Naive thymus-derived CD8-positive, alpha-beta T cell (primary cell): ENCODE measurements around the gene SRRM3. TPM values are rescaled to one million over a fixed set of nuclear protein-coding genes. Genes with fewer than 3 reads are reported as not detected.
"Not testable (repeated sequence)": the region's sequence is repeated elsewhere in the genome, so short reads cannot be mapped to it uniquely, and the experiment has no call there.

Experiments used
- ATAC-seq, 2 donors: fragments of 150-1000 bp; cut with Tn5 transposase in 1 of 2; sonication (Bioruptor Pico), chemical (Tn5 transposase) in 1 of 2; 1 replicate in 1 of 2; 2 replicates in 1 of 2; pipeline ENCODE4 v1.10.0; 2021; ENCODE audit warnings: mild to moderate bottlenecking in 2 of 2, moderate library complexity in 2 of 2
- POLR2A ChIA-PET: fragments of 350-600 bp; sonication (Branson Sonifier 250); formaldehyde crosslinking; loops from one replicate; lab custom pipeline; 2021; ENCODE audit warnings: antibody characterized with exemption; lab: Charles Lee
- DNase-seq, 10 donors: peaks; one replicate each; pipeline versions ENCODE4 v3.0.0 to v3.0.0-alpha.2; 2020 to 2022
- H3K27ac Mint-ChIP-seq, 10 donors: one replicate each; pipeline ENCODE4 v1.8.0; 2020 to 2022; ENCODE audit warnings: mild to moderate bottlenecking in 10 of 10, mixed read lengths in 10 of 10, moderate library complexity in 4 of 10, inconsistent platforms in 1 of 10
- H3K27me3 Mint-ChIP-seq, 5 donors: one replicate each; pipeline ENCODE4 v1.8.0; 2021 to 2022; ENCODE audit warnings: mixed read lengths in 5 of 5
- H3K36me3 Mint-ChIP-seq, 3 donors: one replicate each; pipeline ENCODE4 v1.8.0; 2020 to 2022; ENCODE audit warnings: mixed read lengths in 3 of 3, mild to moderate bottlenecking in 2 of 3, inconsistent platforms in 1 of 3
- H3K4me1 Mint-ChIP-seq, 4 donors: one replicate each; pipeline ENCODE4 v1.8.0; 2021 to 2022; ENCODE audit warnings: mixed read lengths in 4 of 4
- H3K4me3 Mint-ChIP-seq, 10 donors: one replicate each; pipeline ENCODE4 v1.8.0; 2020 to 2022; ENCODE audit warnings: mild to moderate bottlenecking in 10 of 10, mixed read lengths in 10 of 10, moderate library complexity in 6 of 10, inconsistent platforms in 1 of 10
- H3K9me3 Mint-ChIP-seq, 9 donors: one replicate each; pipeline ENCODE4 v1.8.0; 2020 to 2022; ENCODE audit warnings: mixed read lengths in 9 of 9, mild to moderate bottlenecking in 3 of 9, inconsistent platforms in 1 of 9, moderate library complexity in 1 of 9
- polyA plus RNA-seq, 3 donors: library from polyadenylated mRNA; unstranded; fragments of 300-500 nt; fragmentation: Illumina TruSeq; gene quantifications; one replicate each; pipeline ENCODE4 v1.2.3, GENCODE V29; 2021
- total RNA-seq, 8 experiments: library from RNA in 2 of 8; stranded (reverse) in 2 of 8; gene quantifications; one replicate each; pipeline ENCODE4 v1.2.3 and lab custom pipeline; 2021 to 2026

SRRM3 gene
- total and polyA plus RNA-seq, 5 experiments from 2014 or later = not detected

- POLR2A ChIA-PET = interaction anchor here (2.5 to 2.8 kb wide), 2 partner anchors 23 to 26 kb away, joined by 14 to 17 read pairs; no protein-coding TSS in a partner anchor
- DNase-seq = peak; percentile 69 to 89 (median 80)
- peak overlapping the region in 5 of 10 donors; percentile 6 to 62 (median 34) for H3K27ac Mint-ChIP-seq
- H3K36me3 Mint-ChIP-seq = no peaks in the 10 kb centered on the region
- H3K4me3 Mint-ChIP-seq = no peak overlapping the region
- H3K9me3 Mint-ChIP-seq = no peaks in the 10 kb centered on the region
- H3K4me1 Mint-ChIP-seq = peaks cover 4 to 10% (median 8%) of the 10 kb centered on the region in 4 donors
- ATAC-seq = peak; percentile 92 to 94
- H3K27me3 Mint-ChIP-seq = no peaks in the 10 kb centered on the region
Observed at GRCh38 chr7:76291351-76292212, 89.9 kb downstream of the SRRM3 start.

GRCh38 chr7:76292213-76292573 is 90.5 kb downstream of the SRRM3 start:
- H3K4me3 Mint-ChIP-seq = no peak overlapping the region
- H3K36me3 Mint-ChIP-seq = no peaks in the 10 kb centered on the region
- POLR2A ChIA-PET = interaction anchor here (2.5 to 2.8 kb wide), 2 partner anchors 22 to 26 kb away, joined by 14 to 17 read pairs; no protein-coding TSS in a partner anchor
- no peaks in the 10 kb centered on the region for H3K27me3 Mint-ChIP-seq
- H3K9me3 Mint-ChIP-seq = no peaks in the 10 kb centered on the region
- ATAC-seq (peak in 1 of 2 donors; percentile 9), DNase-seq (no peak)
- peaks cover 4 to 10% (median 8%) of the 10 kb centered on the region in 4 donors for H3K4me1 Mint-ChIP-seq
- no peak overlapping the region for H3K27ac Mint-ChIP-seq

- H3K4me1 Mint-ChIP-seq = peaks cover 4 to 10% (median 8%) of the 10 kb centered on the region in 4 donors
- POLR2A ChIA-PET = interaction anchor here (2.5 to 2.8 kb wide), 2 partner anchors 21 to 25 kb away, joined by 14 to 17 read pairs; no protein-coding TSS in a partner anchor
- ATAC-seq, H3K36me3 Mint-ChIP-seq, H3K27ac Mint-ChIP-seq, DNase-seq, H3K4me3 Mint-ChIP-seq, H3K9me3 Mint-ChIP-seq, H3K27me3 Mint-ChIP-seq: not testable (repeated sequence)
Observed at GRCh38 chr7:76292911-76293310, 91.2 kb downstream of the SRRM3 start.

GRCh38 chr7:76293407-76293901 is 91.8 kb downstream of the SRRM3 start:
- H3K36me3 Mint-ChIP-seq = no peaks in the 10 kb centered on the region
- H3K4me3 Mint-ChIP-seq = no peak overlapping the region
- DNase-seq (no peak), ATAC-seq (no peak)
- peaks cover 4 to 10% (median 8%) of the 10 kb centered on the region in 4 donors for H3K4me1 Mint-ChIP-seq
- POLR2A ChIA-PET = no interaction called here
- H3K27ac Mint-ChIP-seq = peak overlapping the region in 3 of 10 donors; percentile 9 to 49 (median 13)
- no peaks in the 10 kb centered on the region for H3K9me3 Mint-ChIP-seq
- no peaks in the 10 kb centered on the region for H3K27me3 Mint-ChIP-seq

GRCh38 chr7:76294344-76295024 is 92.8 kb downstream of the SRRM3 start:
- peak overlapping the region in 1 of 10 donors; percentile 71 for H3K27ac Mint-ChIP-seq
- ATAC-seq (no peak), DNase-seq (no peak)
- POLR2A ChIA-PET = interaction anchor here (0.6 kb wide), 1 partner anchor 12 kb away, joined by 3 read pairs; no protein-coding TSS in a partner anchor
- no peak overlapping the region for H3K4me3 Mint-ChIP-seq
- H3K4me1 Mint-ChIP-seq = peaks cover 4 to 10% (median 8%) of the 10 kb centered on the region in 4 donors
- H3K36me3 Mint-ChIP-seq = no peaks in the 10 kb centered on the region
- no peaks in the 10 kb centered on the region for H3K27me3 Mint-ChIP-seq
- H3K9me3 Mint-ChIP-seq = no peaks in the 10 kb centered on the region

GRCh38 chr7:76296743-76297740 is 95.3 kb downstream of the SRRM3 start:
- POLR2A ChIA-PET = interaction anchor here (0.9 kb wide), 1 partner anchor 16 kb away, joined by 3 read pairs; no protein-coding TSS in a partner anchor
- Mint-ChIP-seq H3K27ac (no peak overlapping the region), H3K36me3 (no peaks in the 10 kb centered on the region), H3K4me3 (no peak overlapping the region), H3K27me3 (no peaks in the 10 kb centered on the region), H3K4me1 (peaks cover 0 to 3% (median 1%) of the 10 kb centered on the region in 4 donors), H3K9me3 (no peaks in the 10 kb centered on the region)
- ATAC-seq = no peak
- no peak for DNase-seq

DNA sequence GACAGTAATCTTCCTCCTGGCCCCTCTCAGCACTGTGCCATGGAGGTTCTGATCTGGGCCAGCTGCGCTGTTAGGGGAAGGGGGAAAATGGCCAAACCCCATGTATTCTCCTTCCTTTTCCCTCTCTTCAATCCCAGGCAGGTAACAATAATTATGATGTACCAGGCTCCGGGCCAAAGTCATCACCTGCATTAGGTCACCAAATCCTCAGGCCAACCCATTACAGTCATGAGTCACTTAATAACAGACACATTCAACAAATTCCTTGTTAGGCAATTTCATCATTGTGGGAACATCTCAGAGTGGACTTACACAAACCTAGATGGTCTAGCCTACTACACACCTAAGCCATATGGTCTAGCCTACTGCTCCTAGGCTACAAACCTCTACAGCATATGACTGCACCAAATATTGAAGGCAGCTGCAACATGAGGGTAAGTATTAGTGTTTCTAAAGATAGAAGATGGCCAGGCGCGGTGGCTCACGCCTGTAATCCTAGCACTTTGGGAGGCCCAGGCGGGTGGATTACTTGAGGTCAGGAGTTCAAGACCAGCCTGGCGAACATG is 98.6 kb downstream of the SRRM3 start:
- no peak for ATAC-seq
- H3K36me3 Mint-ChIP-seq = no peaks in the 10 kb centered on the region
- H3K27me3 Mint-ChIP-seq = no peaks in the 10 kb centered on the region
- no peak for DNase-seq
- H3K4me1 Mint-ChIP-seq = peaks cover 11 to 23% (median 19%) of the 10 kb centered on the region in 4 donors
- POLR2A ChIA-PET = no interaction called here
- no peaks in the 10 kb centered on the region for H3K9me3 Mint-ChIP-seq
- peak overlapping the region in 1 of 10 donors; percentile 1 for H3K4me3 Mint-ChIP-seq
- peak overlapping the region in 3 of 10 donors; percentile 2 to 21 (median 11) for H3K27ac Mint-ChIP-seq

GRCh38 chr7:76301000-76301399 is 99.3 kb downstream of the SRRM3 start:
- Mint-ChIP-seq H3K4me1 (peaks cover 11 to 23% (median 19%) of the 10 kb centered on the region in 4 donors), H3K27me3 (no peaks in the 10 kb centered on the region), H3K27ac (peak overlapping the region in 1 of 10 donors; percentile 51), H3K9me3 (no peaks in the 10 kb centered on the region), H3K36me3 (no peaks in the 10 kb centered on the region), H3K4me3 (peak overlapping the region in 4 of 10 donors; percentile 2 to 15 (median 12))
- ATAC-seq = no peak
- no peak for DNase-seq
- POLR2A ChIA-PET = no interaction called here

DNA sequence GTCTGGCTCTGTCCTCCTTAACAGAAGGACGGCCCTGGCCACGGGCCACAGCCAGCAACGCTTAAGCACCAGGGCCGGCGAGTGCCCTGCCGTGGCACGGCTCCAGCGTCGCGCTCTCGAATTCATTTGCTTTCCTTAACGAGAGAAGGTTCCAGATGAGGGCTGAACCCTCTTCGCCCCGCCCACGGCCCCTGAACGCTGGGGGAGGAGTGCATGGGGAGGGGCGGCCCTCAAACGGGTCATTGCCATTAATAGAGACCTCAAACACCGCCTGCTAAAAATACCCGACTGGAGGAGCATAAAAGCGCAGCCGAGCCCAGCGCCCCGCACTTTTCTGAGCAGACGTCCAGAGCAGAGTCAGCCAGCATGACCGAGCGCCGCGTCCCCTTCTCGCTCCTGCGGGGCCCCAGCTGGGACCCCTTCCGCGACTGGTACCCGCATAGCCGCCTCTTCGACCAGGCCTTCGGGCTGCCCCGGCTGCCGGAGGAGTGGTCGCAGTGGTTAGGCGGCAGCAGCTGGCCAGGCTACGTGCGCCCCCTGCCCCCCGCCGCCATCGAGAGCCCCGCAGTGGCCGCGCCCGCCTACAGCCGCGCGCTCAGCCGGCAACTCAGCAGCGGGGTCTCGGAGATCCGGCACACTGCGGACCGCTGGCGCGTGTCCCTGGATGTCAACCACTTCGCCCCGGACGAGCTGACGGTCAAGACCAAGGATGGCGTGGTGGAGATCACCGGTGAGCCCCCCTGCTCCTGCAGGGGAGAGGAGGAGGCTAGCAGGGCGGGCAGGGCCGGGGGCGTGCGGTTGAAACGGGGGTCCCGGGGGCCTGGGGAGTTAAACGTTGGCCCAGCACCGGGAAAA is 100.9 kb downstream of the SRRM3 start, which contains the start of gene HSPB1:
Gene HSPB1, plus strand, starts transcription at position 327 of the 855 bp plus-strand sequence. Its CDS starts 40 bp downstream, at position 367.
- H3K36me3 Mint-ChIP-seq = no peaks in the 10 kb centered on the region
- peak; percentile 46 to 52 for ATAC-seq
- peak within 1 kb of the TSS; percentile 85 to 95 (median 92) for H3K27ac Mint-ChIP-seq
- peak in 9 of 10 donors; percentile 36 to 73 (median 44) for DNase-seq
- H3K27me3 Mint-ChIP-seq = no peaks in the 10 kb centered on the region
- H3K4me1 Mint-ChIP-seq = peaks cover 11 to 23% (median 19%) of the 10 kb centered on the region in 4 donors
- peak within 1 kb of the TSS; percentile 90 to 99 (median 92) for H3K4me3 Mint-ChIP-seq
- POLR2A ChIA-PET = interaction anchor here (1.1 to 3.8 kb wide), 4 partner anchors 9 to 136 kb away, joined by 3 to 22 read pairs (median 4); no protein-coding TSS in a partner anchor
- H3K9me3 Mint-ChIP-seq = no peaks in the 10 kb centered on the region
